ENCODE data around the gene MBOAT7.
"Not testable (repeated sequence)": the region's sequence is repeated elsewhere in the genome, so short reads cannot be mapped to it uniquely, and the experiment has no call there.

Gene MBOAT7

GRCh38 chr19:54189145-54189734 is at the start of gene MBOAT7:
Gene MBOAT7 (minus strand): TSS chr19:54189580. CDS start chr19:54188508, 1,072 bp downstream.
- DNase-seq: peak in 1 of 2 experiments; percentile 54

GRCh38 chr19:54233941-54234340 is 44.6 kb upstream of the MBOAT7 start:
- DNase-seq: no peak

GRCh38 chr19:54231077-54231931 is 41.9 kb upstream of the MBOAT7 start:
- peak; percentile 71 to 79 for DNase-seq

GRCh38 chr19:54230031-54230430 is 40.7 kb upstream of the MBOAT7 start:
- no peak for DNase-seq

GRCh38 chr19:54229146-54229545 is 39.8 kb upstream of the MBOAT7 start:
- DNase-seq: no peak

- not testable (repeated sequence) for DNase-seq
Observed at GRCh38 chr19:54224619-54225018, 35.2 kb upstream of the MBOAT7 start.

GRCh38 chr19:54223937-54224281 is 34.5 kb upstream of the MBOAT7 start:
- not testable (repeated sequence) for DNase-seq

GRCh38 chr19:54223277-54223936 is 34.0 kb upstream of the MBOAT7 start:
- not testable (repeated sequence) for DNase-seq

- DNase-seq: not testable (repeated sequence)
Observed at GRCh38 chr19:54222474-54223276, 33.3 kb upstream of the MBOAT7 start, which contains the start of gene LILRB3. Gene LILRB3 (minus strand): TSS chr19:54223007. CDS start chr19:54222976, 31 bp downstream.

- DNase-seq: not testable (repeated sequence)
Observed at GRCh38 chr19:54221947-54222346, 32.6 kb upstream of the MBOAT7 start.

GRCh38 chr19:54219702-54220101 is 30.3 kb upstream of the MBOAT7 start:
- DNase-seq: not testable (repeated sequence)

GRCh38 chr19:54218960-54219661 is 29.7 kb upstream of the MBOAT7 start:
- DNase-seq: no peak

- DNase-seq: no peak
Observed at GRCh38 chr19:54218259-54218658, 28.9 kb upstream of the MBOAT7 start.

GRCh38 chr19:54217517-54218247 is 28.3 kb upstream of the MBOAT7 start:
- not testable (repeated sequence) for DNase-seq

- no peak for DNase-seq
Observed at GRCh38 chr19:54216869-54217268, 27.5 kb upstream of the MBOAT7 start.

- DNase-seq: not testable (repeated sequence)
Observed at GRCh38 chr19:54214734-54215133, 25.4 kb upstream of the MBOAT7 start.

- DNase-seq: not testable (repeated sequence)
Observed at GRCh38 chr19:54214217-54214616, 24.8 kb upstream of the MBOAT7 start.

GRCh38 chr19:54211235-54211634 is 21.9 kb upstream of the MBOAT7 start:
- no peak for DNase-seq

- DNase-seq: peak; percentile 80 to 94
Observed at GRCh38 chr19:54209811-54210494, 20.6 kb upstream of the MBOAT7 start.

GRCh38 chr19:54209058-54209810 is 19.9 kb upstream of the MBOAT7 start:
- DNase-seq: no peak
